Progenitor cell of endocrine pancreas (in vitro differentiated cells): ENCODE results near the gene CKS1B. TPM values are rescaled to one million over a fixed set of nuclear protein-coding genes. Genes with fewer than 3 reads are reported as not detected.
A peak's percentile ranks its signal among the peaks of the same experiment; 100 is the strongest.

Source experiments
- DNase-seq: peaks from one replicate; pipeline ENCODE4 v3.0.0; 2021; ENCODE audit warnings: low spot score; ENCODE audit not compliant: unreplicated experiment
- H3K27ac Mint-ChIP-seq: 2 replicates; pipeline ENCODE4 v1.8.0; 2021; ENCODE audit warnings: mild to moderate bottlenecking, moderate library complexity, mixed read lengths
- H3K27me3 Mint-ChIP-seq: 2 replicates; pipeline ENCODE4 v1.8.0; 2021; ENCODE audit warnings: mixed read lengths
- H3K36me3 Mint-ChIP-seq: 2 replicates; pipeline ENCODE4 v1.8.0; 2022; ENCODE audit warnings: mixed read lengths; ENCODE audit not compliant: insufficient read depth
- H3K4me1 Mint-ChIP-seq: 2 replicates; pipeline ENCODE4 v1.8.0; 2021; ENCODE audit warnings: low read depth, mixed read lengths
- H3K4me3 Mint-ChIP-seq: 2 replicates; pipeline ENCODE4 v1.8.0; 2021; ENCODE audit warnings: low read depth, mild to moderate bottlenecking, moderate library complexity, mixed read lengths
- H3K9me3 Mint-ChIP-seq: 2 replicates; pipeline ENCODE4 v1.8.0; 2021; ENCODE audit warnings: low read depth, mixed read lengths
- total RNA-seq: library from RNA; stranded (reverse); gene quantifications from 2 replicates; pipeline ENCODE4 v1.2.1, GENCODE V29; 2021
- TF ChIP-seq, protein P1 (sequence below): fragments of 200-600 bp; sonication (generic); IDR thresholded peaks from one replicate; pipeline ENCODE4 v1.5.0; 2021; ENCODE audit warnings: antibody characterized with exemption, mild to moderate bottlenecking; ENCODE audit not compliant: unreplicated experiment

Gene CKS1B
- total RNA-seq, 1 donor from 2014 or later: 78.7 TPM

DNA sequence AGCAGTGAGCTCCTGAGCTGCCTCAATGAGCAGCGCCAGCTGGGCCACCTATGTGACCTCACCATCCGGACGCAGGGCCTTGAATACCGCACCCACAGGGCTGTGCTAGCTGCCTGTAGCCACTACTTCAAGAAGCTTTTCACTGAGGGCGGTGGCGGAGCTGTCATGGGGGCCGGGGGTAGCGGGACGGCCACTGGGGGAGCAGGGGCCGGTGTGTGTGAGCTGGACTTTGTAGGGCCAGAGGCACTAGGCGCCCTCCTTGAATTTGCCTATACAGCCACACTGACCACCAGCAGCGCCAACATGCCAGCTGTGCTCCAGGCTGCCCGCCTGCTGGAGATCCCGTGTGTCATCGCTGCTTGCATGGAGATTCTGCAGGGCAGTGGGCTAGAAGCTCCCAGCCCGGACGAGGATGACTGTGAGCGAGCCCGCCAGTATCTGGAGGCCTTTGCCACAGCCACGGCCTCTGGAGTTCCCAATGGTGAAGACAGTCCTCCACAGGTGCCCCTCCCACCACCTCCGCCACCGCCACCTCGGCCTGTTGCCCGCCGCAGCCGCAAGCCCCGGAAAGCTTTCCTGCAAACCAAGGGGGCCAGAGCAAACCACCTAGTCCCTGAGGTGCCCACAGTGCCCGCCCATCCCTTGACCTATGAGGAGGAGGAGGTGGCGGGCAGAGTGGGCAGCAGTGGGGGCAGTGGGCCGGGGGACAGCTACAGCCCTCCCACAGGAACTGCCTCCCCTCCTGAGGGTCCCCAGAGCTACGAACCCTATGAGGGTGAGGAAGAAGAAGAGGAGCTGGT is 40.4 kb downstream of the CKS1B start:
- H3K36me3 Mint-ChIP-seq: peaks cover 3% of the 10 kb centered on the region

DNA sequence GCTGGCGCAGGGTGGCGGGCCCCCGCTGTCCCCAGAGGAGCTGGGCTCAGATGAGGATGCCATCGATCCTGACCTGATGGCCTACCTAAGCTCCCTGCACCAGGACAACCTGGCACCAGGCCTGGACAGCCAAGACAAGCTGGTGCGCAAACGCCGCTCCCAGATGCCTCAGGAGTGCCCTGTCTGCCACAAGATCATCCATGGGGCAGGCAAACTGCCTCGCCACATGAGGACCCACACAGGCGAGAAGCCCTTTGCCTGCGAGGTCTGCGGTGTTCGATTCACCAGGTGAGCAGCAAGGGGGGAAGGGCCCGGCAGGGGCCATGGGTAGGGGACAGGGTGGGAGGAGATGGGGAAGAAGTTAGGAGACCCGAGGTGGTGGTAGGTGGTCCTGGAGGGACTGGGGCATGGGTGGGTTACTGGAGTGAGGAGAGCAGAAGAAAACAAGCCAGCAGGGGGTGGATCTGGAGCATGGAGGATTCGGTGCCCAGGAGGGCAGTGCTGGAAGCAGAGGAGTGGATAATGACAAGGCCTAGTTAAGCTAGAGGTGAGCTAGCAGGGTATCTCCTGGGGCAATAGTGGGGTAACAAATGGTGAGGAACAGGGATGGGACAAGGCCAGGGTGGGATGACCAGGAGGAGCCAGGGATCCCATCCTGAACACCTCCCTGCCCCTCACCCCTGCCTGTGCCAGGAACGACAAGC is 41.2 kb downstream of the CKS1B start:
- Mint-ChIP-seq H3K27me3 (no peaks in the 10 kb centered on the region), H3K4me3 (no peak overlapping the region), H3K36me3 (peaks cover 3% of the 10 kb centered on the region), H3K4me1 (peaks cover 2% of the 10 kb centered on the region), H3K9me3 (no peaks in the 10 kb centered on the region), H3K27ac (peak overlapping the region; percentile 24)
- no peak for DNase-seq
- TF ChIP-seq, protein P1, sequence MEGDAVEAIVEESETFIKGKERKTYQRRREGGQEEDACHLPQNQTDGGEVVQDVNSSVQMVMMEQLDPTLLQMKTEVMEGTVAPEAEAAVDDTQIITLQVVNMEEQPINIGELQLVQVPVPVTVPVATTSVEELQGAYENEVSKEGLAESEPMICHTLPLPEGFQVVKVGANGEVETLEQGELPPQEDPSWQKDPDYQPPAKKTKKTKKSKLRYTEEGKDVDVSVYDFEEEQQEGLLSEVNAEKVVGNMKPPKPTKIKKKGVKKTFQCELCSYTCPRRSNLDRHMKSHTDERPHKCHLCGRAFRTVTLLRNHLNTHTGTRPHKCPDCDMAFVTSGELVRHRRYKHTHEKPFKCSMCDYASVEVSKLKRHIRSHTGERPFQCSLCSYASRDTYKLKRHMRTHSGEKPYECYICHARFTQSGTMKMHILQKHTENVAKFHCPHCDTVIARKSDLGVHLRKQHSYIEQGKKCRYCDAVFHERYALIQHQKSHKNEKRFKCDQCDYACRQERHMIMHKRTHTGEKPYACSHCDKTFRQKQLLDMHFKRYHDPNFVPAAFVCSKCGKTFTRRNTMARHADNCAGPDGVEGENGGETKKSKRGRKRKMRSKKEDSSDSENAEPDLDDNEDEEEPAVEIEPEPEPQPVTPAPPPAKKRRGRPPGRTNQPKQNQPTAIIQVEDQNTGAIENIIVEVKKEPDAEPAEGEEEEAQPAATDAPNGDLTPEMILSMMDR: no peak

More for the DNA sequence above, 40.4 kb downstream of the CKS1B start:
- H3K27ac Mint-ChIP-seq: no peak overlapping the region
- peaks cover 2% of the 10 kb centered on the region for H3K4me1 Mint-ChIP-seq
- DNase-seq: no peak
- H3K9me3 Mint-ChIP-seq: no peaks in the 10 kb centered on the region
- no peaks in the 10 kb centered on the region for H3K27me3 Mint-ChIP-seq
- TF ChIP-seq, protein P1: no peak
- no peak overlapping the region for H3K4me3 Mint-ChIP-seq

DNA sequence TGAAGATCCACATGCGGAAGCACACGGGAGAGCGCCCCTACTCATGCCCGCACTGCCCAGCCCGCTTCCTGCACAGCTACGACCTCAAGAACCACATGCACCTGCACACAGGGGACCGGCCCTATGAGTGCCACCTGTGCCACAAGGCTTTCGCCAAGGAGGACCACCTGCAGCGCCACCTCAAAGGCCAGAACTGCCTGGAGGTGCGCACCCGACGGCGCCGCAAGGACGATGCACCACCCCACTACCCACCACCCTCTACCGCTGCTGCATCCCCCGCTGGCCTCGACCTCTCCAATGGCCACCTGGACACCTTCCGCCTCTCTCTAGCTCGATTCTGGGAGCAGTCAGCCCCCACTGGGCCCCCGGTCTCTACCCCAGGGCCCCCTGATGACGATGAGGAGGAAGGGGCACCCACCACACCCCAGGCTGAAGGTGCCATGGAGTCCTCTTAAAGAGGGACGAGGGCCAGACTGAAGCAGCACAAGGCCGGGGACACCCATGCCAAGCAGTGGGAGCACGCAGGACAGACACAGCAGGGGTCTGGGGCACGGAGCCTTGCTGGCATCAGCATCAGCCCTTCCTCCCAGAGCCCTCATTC is 41.9 kb downstream of the CKS1B start:
- Mint-ChIP-seq H3K4me1 (peaks cover 2% of the 10 kb centered on the region), H3K36me3 (peaks cover 3% of the 10 kb centered on the region), H3K9me3 (no peaks in the 10 kb centered on the region), H3K27me3 (no peaks in the 10 kb centered on the region), H3K27ac (peak overlapping the region; percentile 24), H3K4me3 (no peak overlapping the region)
- no peak for DNase-seq
- TF ChIP-seq, protein P1: no peak

DNA sequence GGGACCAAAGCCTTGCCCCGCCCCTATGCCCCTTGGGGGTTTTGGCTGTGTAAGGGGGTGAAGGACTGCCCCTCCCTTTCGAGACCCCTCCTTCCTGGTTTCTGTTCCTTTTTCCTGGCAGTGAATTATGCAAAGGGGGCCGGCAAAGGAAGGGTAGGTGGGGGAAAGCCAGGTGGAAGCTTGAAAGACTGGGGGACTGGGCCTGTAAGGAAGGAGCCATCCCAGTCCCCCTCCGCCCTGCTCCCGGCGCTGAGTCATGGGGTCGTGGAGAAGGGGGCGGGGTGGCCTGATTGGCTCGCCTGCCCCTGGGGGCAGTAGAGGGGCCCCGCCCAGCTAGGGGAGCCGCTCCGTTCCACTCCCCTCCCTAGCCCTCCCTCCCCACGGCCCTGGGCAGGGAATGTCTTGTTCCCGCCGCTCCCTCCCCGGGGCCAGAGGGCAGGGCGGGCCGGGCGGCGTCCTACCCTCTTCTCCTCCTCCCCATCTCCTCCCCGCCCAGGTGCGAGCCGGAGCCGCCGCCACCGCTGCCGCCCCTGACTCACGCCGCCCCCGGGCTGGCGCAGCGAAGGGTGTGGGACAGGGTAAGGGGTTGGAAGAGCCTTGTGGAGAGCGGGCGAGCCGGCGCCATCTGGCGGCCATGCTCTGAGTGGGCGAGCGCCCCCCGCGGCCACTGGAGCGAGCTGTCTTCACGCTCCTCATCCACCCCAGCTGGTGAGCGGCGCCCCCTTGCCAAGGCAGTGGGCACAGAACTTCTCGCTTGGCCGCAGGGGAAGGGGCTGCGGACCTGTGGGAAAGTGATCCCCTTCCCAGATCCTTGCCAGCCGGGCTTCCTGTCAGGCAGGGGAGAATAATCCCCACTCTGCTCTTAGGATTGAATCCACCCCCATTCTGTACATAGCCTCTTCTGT is 42.8 kb downstream of the CKS1B start:
- H3K36me3 Mint-ChIP-seq: peaks cover 3% of the 10 kb centered on the region

More for the DNA sequence above, 42.8 kb downstream of the CKS1B start:
- TF ChIP-seq, protein P1: peak; percentile 99
- H3K27ac Mint-ChIP-seq: peak overlapping the region; percentile 90
- peak overlapping the region; percentile 35 for H3K4me3 Mint-ChIP-seq
- H3K27me3 Mint-ChIP-seq: no peaks in the 10 kb centered on the region
- DNase-seq: peak; percentile 84
- peaks cover 2% of the 10 kb centered on the region for H3K4me1 Mint-ChIP-seq
- no peaks in the 10 kb centered on the region for H3K9me3 Mint-ChIP-seq
